Amygdala (tissue), 56 donors: Measurements from ENCODE around the gene QPCTL.

ENCODE experiments used
- DNase-seq, 56 donors: peaks; one replicate each; lab custom pipeline; 2025; lab: John Stamatoyannopoulos, UW

Gene QPCTL

DNA sequence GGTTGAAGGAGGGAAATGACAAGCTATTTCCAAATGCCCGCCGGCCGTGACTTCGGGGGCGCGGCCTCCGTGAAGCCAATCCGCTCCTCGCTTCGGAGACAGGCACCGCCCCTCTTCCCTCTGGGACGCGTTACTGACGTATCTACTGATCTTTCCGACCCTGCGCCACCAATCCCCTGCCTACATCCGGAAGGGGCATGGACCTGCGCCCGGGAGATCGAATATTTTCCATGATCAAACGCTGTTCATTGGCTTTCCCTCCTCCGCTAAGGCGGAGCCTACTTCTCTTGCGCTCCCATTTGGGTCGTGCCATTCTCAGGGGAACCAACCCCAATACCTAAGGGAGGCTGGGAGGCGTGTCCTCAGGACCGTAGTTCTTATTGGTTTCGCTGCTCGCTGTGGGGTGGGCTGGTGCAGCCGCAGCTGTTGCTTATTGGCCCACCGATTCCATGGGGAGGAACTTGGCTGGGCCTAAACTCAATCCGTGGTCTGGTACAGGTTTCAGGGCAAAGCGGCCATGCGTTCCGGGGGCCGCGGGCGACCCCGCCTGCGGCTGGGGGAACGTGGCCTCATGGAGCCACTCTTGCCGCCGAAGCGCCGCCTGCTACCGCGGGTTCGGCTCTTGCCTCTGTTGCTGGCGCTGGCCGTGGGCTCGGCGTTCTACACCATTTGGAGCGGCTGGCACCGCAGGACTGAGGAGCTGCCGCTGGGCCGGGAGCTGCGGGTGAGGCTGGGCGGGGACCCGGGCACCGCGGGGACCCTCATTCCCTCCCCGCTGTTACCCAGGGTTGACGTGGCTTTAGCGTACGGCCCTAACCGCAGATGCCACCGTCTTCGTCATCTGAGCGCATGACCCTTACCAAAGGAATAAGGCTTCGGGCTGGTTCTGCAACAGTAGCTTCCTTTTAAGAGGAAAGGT is at the start of gene QPCTL:
Gene QPCTL (plus strand): TSS at position 480 of the 919 bp plus-strand sequence. CDS start 38 bp downstream, at position 518.
- peak; percentile 71 to 100 (median 99) for DNase-seq

DNA sequence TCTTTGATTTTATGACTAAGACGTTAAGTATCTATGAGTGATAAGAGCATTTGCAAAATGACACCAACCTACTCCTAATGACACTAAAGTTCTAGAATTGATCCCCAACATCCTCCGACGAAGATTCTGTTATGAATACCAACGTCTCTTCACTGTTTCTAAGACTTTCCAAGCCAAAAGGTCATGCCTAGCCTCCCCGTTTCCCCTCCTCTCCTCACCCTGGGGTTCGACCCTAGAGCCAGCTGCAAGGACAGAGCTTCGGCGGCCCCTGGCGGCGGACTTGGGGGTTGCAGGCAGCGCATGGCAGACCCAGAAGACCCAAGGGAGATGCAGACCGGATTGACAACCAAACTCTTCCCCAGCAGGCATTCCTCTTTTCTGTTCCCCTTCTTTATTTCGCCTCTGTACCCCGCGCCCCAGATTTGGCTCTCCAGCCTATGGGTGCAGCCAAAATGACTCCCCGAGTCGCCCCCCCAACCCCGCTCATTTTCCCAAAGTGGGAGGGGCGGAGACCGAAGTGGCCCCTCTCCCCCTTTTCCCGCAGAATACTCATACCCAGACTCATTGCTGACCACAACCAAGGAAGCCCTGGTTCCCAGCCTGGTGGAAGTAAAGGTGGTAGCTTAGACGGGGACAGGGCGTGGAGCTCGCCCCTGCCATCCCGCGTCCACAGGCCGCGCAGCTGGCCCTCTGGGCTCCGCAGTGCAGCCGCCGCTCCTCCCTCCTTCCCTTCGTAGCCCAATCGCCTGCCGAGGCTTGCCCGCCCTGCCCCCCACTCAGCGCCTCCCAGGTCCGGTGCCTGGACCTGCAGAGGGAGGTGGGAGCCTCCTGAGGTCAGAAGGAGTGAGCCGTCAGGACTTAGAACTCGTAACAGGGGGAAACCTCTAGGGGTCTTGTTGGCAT is 49.2 kb upstream of the QPCTL start:
- DNase-seq = peak in 54 of 56 donors; percentile 29 to 92 (median 76)

DNA sequence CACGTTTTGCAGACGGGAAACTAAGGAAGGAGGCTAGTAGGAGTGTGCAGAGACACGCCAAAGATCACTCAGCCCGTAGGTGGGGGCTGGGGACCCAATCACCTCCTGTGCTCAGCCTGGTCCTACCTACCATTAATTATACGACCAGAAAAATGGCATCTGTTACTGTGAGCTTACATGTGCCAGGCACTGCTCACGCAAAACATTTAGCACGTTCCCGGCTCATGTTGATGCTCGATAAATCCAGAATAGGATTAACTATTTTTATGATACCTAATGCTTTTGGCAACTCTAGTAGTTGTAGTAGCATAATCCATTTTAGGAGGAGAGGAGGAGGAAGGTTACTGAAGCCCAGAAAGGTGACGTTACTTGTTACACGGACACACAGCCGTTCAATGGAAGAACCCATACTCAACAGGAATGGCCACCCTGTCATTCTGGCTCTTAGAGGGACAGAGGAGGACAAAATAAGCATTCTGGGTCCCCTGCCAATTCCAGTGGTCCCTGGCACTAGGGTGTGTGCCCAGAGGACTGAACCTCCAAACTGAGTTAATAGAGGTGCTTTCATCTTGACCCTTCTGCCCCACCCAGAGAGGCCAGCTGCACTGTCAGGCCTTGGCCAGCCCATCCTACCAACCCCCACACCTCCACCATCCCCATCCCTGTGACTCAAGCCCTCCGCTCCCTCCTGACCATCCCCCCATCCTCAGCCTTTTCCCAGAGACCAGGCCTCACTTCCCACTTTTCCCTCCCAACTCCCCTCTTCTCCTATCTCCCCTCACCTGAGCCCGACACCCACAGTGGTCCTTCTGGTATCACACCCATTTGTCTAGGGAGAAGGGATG is 48.3 kb upstream of the QPCTL start:
- DNase-seq = peak in 19 of 56 donors; percentile 4 to 57 (median 30)

DNA sequence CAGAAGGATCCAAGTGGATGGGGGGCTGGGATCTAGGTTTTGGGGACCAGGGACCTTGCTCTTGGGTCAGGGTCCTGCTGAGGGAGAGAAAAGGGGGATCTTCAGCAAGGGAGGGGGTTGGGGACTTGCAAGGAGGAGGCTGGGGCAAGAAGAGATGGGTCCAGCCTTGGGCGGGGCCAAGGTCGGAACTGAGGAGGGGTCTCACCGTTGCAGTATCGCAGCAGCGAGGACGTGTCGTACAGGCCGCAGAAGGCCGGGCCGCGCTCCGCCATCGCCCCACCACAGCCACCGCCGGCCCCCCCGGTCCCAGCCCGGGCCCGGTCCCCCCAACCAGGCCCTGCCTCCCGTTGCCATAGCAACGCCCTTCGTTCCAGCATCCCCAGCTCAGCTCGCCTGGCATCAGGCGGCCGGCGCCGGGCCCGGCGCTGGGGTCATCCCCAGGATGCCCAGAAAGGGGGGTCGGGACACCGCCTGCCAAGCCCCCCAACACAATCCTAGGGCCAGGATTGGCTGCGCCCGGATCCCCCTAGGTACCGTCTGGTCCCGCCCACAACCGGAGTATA is 47.3 kb upstream of the QPCTL start:
- peak in 37 of 56 donors; percentile 63 to 98 (median 93) for DNase-seq

DNA sequence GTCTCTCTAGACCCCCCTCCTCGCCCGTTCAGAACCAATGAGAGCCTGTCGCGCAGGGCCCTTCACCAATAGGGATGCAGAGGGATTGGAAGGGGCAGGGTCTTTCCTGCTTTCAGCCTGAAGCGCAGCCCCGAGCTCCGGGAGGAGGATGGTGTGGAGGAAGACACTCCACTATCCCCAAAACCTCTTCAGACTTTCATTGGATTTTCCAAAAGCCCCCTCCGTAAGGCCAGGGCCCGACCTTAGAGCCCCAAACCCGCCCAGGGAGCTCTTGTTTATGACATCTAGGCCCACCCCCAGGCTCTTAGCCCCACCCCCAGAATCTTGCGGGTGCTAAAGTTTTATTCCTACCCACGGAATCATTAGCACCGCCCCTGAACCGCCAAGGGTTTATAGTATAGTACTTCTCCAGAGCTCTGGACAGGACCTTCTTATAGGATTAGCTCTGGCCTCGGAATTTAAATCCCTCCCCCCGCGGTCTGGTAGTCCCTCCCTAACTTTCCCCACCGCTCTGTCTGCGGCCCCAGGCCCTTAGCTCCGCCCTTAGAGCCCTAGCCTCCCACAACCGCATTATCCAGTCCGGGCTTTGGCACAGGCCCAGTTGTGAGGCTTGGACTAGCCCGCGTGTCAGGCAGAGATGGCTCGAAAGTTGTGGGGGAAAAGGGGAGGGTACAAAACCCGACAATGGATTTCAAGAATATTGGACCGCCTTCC is 46.7 kb upstream of the QPCTL start:
- DNase-seq = peak in 55 of 56 donors; percentile 47 to 98 (median 90)

DNA sequence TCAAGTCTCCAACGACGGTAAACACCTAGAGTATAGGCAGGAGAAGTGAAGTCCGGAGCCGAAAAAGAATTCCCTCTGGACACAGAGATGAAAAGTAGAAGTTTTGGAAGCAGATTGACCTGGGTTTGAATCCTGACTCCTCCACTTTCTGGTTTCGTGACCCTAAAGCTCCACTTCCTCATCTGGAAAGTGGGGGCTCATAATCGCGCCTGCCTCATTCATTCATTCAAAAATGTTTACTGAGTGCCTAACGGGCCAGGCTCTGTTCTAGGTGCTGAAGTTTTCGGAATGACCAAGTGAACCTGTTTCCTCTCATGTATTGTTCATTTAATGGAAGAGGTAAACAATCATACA is 46.1 kb upstream of the QPCTL start:
- DNase-seq = no peak

DNA sequence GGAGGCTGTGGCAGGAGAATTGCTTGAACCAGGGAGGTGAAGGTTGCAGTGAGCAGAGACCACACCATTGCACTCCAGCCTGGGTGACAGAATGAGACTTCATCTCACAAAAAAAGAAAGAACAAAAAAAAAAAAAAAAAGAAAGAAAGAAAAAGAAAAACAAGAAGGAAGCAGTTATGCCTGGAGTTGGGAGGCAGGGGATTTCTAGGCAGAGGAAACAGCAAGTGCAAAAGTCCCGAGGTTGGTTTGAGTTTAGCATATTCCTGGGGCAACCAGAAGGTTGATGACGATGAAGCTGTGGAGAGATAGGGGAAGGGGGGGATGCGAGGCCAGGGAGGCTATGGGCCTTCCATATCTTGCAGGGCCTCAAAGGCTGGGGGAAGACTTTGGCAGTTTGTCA is 41.7 kb upstream of the QPCTL start:
- no peak for DNase-seq

DNA sequence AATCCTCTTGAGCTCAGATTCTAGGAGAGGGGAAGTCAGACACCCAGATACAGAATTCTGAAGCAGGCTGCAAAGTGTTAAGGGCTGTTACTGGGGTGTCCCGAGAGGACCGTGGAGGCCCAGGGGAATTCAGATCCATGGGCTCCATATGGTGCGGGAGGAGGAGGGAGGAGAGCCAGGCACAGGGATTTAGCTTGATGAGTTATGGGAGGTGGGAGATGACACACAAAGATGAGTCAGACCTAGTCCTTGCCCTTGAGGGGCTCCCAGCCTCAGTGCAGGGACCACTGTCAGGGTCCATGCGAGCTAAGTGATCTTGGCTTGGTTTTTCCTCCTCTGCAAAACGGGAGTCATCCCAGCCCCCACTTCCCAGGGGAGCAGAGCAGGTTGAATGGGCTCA is 38.8 kb upstream of the QPCTL start:
- no peak for DNase-seq

DNA sequence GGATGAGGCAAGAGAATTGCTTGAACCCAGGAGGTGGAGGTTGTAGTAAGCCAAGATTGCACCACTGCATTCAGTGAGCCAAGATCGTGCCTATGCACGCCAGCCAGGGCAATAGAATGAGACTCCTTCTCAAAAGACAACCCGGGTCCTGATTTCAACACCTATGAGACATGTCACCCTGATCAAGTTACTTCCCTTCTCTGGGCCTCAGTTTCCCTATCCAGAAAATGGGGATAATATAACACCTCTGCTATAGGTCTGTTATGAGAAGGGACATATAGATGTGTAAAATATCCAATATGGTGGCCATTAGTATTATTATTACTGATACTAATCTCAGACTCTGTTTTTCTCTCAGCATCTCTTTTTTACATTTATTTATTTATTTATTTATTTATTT is 37.4 kb upstream of the QPCTL start:
- DNase-seq = no peak

DNA sequence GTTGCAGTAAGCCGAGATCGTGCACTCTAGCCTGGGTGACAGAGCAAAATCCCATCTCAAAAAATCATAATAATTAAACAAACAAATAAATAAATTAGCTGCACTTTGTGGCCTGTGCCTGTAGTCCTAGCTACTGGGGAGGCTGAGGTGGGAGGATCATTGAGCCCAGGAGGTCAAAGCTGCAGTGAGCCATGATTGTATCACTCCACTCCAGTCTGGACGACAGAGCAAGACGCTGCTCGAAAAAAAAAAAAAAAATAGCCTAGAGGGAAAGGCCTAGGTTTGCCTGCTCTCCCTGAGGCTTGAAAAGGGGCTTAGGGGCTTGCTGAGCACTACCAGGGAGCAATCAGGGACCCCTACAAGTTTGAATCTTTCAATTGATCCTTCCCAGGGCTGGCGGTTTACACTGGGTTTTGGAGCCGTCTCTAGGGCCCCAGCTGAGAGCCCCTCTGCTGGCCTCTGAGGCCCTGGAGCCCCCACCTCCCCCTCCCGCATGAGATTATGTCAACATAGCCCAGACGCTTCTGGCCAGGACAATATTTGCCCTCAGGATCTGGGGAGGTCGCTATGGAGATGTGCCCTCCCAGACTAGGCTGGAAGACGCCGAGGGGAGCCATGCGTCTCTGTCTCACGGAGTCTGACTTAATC is 34.8 kb upstream of the QPCTL start:
- no peak for DNase-seq

DNA sequence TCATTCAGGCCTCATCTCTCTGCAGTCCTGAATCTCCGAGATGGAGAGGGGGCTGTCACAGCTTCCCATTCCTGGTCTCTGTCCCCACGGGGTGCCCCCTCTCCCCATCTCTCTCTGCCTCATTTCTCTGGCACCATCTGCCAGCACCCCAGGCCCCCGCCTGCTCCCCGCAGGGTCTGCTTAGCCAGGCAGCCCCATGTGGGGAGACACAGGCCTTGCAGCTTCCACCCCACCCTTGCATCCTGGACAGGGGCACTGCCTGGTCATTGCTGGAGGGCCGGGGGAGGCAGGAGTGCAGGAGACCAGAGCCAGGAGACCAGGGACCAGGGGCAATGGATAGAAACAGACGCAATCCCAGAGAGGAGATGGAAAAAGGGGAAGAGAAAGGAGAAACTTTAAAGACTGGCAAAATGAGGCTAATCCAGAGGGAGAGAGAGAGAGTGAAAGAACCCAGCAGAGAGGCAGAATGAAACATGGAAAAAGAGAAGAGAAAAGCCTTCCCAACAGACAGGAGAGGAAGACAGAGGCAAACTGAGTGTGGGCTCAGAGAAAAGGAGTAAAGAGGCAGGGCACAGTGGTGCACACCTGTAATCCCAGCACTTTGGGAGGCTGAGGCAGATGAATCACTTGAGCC is 33.3 kb upstream of the QPCTL start:
- no peak for DNase-seq

DNA sequence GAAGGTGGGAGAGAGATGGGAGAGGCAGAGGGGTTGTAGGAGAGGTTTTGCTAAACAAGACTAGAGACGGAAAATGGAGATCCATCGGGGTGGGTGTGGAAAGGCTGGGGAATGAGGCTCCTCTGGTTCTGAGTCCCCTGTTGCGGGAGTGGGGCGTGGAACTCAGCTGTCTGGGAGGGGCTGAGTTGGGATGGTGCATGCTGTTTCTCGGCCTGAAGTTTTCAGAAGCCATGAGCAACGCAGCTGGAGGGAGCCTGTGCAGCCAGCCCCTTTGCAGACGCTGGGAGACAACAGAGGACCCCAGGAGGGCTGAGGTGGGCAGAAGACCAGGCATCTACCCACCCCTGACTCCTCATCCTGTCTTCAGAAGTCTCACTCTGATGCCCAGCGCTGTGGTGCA is 31.8 kb upstream of the QPCTL start:
- DNase-seq = no peak

DNA sequence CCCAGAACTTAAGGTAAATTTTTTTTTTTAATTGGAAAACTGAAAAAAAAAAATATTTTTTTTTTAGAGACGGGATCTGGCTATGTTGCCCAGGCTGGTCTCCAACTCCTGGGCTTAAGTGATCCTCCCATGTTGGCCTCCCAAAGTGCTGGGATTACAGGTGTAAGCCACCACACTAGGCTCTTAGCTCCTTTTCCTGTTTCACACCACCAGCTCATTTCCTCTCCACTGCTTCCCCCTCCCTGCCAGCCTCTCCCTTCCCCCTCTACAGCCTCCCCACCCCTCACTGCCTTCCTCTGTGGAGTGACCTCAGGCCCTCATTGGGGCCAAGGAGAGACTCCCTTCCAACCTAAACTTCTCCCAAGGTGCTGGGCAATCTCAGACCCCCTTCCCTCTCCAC is 28.7 kb upstream of the QPCTL start:
- no peak for DNase-seq

DNA sequence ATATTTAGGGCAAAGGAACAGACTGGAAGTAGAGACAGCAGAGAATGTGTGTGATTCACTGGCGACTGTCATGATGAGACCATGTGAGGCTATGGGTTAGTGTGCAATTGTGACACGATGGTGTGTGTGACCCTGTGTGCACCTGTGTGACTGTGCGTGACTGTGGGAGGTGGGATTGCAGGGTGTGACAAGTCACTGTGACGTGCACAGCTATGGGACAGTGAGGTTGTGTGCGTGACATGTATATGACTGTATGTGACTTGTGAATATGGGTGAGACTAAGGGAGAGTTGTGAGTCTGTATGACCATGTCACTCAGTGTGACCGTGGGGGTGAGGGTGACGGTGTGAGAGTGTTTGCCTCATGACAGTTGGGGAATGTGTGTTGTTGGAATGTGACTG is 27.9 kb upstream of the QPCTL start:
- no peak for DNase-seq

DNA sequence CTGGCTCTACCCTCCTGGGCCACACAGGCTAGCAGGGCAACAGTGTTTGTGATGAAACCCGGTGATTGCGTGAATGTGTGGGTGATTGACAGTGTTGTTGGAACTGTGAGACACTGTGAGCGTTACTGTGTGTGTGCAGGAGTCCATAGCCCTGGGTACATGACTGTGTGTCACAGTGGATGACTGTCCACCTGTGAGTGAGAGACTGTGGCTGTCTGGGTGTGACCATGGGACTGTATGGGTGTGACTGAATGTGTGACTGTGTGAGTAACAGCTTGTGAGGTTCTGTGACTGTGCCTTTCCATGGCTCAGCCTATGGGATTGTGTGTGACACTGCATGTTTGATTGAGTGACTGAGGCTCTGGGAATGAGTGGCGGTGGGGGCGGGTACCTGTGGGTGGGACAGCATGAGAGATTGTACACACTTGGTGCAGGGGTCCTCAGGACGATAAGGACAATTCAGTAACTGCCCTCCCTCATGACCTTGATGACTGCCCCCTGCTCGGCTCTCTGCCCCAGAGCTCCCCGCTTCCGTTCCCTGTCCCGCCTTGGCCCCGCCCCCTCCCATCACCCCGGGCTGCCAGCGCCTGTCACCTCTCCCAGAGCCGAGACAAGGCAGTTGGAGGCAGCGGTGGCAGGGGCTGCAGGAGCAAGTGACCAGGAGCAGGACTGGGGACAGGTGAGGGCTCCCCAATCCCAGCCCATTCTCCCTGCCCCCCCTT is 24.7 kb upstream of the QPCTL start, which contains the start of gene GIPR:
Gene GIPR (plus strand): TSS at position 602 of the 722 bp plus-strand sequence. CDS start 1,300 bp downstream, outside the sequence.
- DNase-seq = peak in 17 of 56 donors; percentile 5 to 51 (median 29)

DNA sequence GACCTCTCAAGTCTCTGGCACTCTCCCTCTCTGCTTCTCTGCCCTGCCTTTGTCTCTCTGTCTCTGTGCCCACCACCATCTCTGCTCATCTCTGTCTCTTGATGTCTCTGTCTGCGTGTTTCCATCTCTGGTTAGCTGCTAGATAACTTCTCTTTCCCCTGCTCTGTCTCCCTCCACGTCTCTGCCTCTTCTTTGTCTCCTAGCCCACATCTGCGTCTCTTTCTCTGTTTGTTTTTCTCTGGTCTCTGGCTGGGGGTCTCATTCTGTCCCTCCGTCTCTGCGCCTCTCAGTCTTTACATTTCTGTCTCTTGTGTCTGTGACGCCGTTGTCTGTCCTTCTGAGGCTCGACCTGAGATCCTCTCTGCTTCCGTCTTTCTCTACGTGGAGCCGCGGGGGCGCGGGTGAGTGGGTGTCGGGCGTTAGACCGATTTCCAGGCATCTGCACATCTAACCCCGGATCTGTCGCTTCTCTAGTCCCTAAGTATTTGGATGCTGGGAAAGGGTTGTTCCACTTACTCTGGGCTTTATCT is 24.1 kb upstream of the QPCTL start:
- peak in 1 of 56 donors; percentile 14 for DNase-seq
